SK-N-MC (cell line): Measurements from ENCODE around the gene PTPMT1.

Source experiments
- EZH2 ChIP-seq: fragments of 200-600 bp; sonication (generic); IDR thresholded peaks from one replicate; pipeline ENCODE4 v1.6.1; 2017; ENCODE audit warnings: antibody characterized with exemption
- FOXP2 ChIP-seq: optimal IDR thresholded peaks from 2 replicates; pipeline ENCODE3; 2011; ENCODE audit warnings: mild to moderate bottlenecking, moderate library complexity; ENCODE audit not compliant: insufficient read depth; ENCODE audit errors: extremely low read length, control extremely low read depth
- POLR2AphosphoS5 ChIP-seq: IDR thresholded peaks from 2 replicates; pipeline ENCODE4 v1.6.1; 2012; ENCODE audit warnings: mild to moderate bottlenecking, low read depth, low read length, borderline replicate concordance

- TF ChIP-seq EZH2 (no peak), POLR2AphosphoS5 (no peak), FOXP2 (no peak)
Measured at GRCh38 chr11:47534704-47535251, 30.6 kb upstream of the PTPMT1 start.
